ENCODE measurements around the gene CC2D2A.

DNA sequence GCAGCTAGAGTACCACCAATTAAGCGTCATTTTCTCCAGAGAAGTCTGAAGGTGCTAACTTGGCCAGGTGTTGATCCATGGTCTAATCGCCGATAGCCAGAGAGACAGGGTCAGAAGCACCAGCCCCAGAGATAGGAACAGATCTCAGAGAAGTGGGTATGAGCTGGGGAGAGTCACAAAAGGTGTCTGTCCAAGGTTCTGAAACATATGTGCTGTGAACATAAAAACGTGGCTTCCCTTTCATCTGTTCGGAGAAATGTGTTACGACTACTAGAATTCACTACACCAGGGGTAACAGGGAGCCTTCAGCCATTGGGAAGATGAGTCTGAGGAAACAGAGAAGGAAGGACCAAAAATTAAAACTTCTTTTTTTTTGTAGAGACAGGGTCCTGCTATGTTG lies 94.2 kb downstream of the CC2D2A start:
- TF ChIP-seq, protein P1, sequence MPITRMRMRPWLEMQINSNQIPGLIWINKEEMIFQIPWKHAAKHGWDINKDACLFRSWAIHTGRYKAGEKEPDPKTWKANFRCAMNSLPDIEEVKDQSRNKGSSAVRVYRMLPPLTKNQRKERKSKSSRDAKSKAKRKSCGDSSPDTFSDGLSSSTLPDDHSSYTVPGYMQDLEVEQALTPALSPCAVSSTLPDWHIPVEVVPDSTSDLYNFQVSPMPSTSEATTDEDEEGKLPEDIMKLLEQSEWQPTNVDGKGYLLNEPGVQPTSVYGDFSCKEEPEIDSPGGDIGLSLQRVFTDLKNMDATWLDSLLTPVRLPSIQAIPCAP (CRISPR knock-in tag; IDR thresholded peaks at IDR 0.05), result no peak
- TF ChIP-seq NR3C1 (CRISPR knock-in tag; conservative IDR thresholded peaks at IDR 0.05; ENCODE audit: low read depth), result no peak
- no peak for TF ChIP-seq ZNF263 (CRISPR knock-in tag; IDR thresholded peaks at IDR 0.05; ENCODE audit: low read depth)
- TF ChIP-seq, protein P2, sequence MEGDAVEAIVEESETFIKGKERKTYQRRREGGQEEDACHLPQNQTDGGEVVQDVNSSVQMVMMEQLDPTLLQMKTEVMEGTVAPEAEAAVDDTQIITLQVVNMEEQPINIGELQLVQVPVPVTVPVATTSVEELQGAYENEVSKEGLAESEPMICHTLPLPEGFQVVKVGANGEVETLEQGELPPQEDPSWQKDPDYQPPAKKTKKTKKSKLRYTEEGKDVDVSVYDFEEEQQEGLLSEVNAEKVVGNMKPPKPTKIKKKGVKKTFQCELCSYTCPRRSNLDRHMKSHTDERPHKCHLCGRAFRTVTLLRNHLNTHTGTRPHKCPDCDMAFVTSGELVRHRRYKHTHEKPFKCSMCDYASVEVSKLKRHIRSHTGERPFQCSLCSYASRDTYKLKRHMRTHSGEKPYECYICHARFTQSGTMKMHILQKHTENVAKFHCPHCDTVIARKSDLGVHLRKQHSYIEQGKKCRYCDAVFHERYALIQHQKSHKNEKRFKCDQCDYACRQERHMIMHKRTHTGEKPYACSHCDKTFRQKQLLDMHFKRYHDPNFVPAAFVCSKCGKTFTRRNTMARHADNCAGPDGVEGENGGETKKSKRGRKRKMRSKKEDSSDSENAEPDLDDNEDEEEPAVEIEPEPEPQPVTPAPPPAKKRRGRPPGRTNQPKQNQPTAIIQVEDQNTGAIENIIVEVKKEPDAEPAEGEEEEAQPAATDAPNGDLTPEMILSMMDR (IDR thresholded peaks at IDR 0.05), result no peak
- TF ChIP-seq KAT7 (CRISPR knock-in tag; IDR thresholded peaks at IDR 0.05; ENCODE audit: borderline replicate concordance), result no peak
- TF ChIP-seq, protein P3, sequence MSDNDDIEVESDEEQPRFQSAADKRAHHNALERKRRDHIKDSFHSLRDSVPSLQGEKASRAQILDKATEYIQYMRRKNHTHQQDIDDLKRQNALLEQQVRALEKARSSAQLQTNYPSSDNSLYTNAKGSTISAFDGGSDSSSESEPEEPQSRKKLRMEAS (CRISPR knock-in tag; IDR thresholded peaks at IDR 0.05), result no peak
- no peak for TF ChIP-seq TEAD4 (CRISPR knock-in tag; IDR thresholded peaks at IDR 0.05)
- no peak for TF ChIP-seq FOXP1 (CRISPR knock-in tag; IDR thresholded peaks at IDR 0.05; ENCODE audit: borderline replicate concordance)
- TF ChIP-seq, protein P4, sequence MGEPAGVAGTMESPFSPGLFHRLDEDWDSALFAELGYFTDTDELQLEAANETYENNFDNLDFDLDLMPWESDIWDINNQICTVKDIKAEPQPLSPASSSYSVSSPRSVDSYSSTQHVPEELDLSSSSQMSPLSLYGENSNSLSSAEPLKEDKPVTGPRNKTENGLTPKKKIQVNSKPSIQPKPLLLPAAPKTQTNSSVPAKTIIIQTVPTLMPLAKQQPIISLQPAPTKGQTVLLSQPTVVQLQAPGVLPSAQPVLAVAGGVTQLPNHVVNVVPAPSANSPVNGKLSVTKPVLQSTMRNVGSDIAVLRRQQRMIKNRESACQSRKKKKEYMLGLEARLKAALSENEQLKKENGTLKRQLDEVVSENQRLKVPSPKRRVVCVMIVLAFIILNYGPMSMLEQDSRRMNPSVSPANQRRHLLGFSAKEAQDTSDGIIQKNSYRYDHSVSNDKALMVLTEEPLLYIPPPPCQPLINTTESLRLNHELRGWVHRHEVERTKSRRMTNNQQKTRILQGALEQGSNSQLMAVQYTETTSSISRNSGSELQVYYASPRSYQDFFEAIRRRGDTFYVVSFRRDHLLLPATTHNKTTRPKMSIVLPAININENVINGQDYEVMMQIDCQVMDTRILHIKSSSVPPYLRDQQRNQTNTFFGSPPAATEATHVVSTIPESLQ (CRISPR knock-in tag; IDR thresholded peaks at IDR 0.05), result no peak
- no peak for TF ChIP-seq TP53 (CRISPR knock-in tag; IDR thresholded peaks at IDR 0.05)
- no peak for TF ChIP-seq CREM (CRISPR knock-in tag; IDR thresholded peaks at IDR 0.05)
- no peak for TF ChIP-seq FOXK1 (CRISPR knock-in tag; IDR thresholded peaks at IDR 0.05)

Data from WTC11 (cell line).